ENCODE results near the gene TUB.

Gene TUB

DNA sequence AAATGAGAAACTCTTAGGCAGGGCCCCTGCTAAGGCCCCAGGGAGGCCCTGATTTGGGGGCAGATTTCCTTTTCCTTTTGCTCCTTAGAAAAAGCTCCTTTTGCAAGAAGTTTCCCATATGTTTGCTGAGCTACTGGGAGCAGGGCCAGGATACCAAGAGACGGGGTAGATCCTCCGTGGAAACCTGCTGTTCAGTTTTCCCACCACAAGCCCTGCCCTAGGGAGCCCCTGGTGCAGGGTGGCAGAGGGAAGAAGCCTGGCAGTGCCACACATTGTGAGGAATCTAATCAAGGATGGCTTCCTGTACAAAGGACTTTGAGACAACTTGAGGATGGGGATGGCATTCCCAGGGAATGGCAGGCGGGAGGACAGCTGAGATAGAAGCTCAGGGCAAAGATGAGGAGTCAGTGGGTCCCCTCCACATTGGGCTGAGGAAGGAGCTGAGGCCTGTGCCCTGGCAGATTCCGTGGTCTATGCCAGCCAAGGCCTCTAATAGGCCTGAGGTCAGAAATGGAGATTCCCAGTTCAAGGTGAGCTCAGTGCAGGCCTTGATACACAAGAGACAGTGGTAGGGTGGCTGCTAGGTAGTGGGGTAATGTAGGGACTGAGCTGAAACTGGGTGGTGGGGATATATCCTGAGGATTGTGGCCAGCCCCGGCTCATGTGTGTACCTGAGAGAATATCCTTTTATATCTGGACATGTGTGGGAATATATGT, 15.0 kb downstream of the TUB start:
- DNase-seq = no peak
- H3K9ac ChIP-seq (ENCODE audit: low read length) = no peak overlapping the region
- no peak overlapping the region for H3K4me3 ChIP-seq (ENCODE audit: low read length)

DNA sequence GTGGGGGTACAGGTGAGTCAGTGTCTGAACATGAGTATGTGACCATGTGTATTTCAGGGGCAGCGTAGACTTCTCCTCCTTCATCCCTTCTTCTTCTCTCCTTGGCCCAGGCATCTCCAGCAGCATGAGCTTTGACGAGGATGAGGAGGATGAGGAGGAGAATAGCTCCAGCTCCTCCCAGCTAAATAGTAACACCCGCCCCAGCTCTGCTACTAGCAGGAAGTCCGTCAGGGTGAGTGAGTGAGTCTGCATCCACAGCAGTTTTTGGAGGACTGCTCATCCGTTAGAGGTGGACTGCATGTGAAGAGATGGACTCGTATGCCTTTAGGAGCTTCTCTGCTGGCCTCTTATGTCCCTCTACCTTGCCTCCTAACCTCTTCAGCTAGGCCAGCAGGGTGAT, 15.6 kb downstream of the TUB start:
- Histone ChIP-seq H3K4me3 (ENCODE audit: low read length) (no peak overlapping the region), H3K9me2 (replicated peaks; ENCODE audit: insufficient read depth, low read length) (no peaks in the 10 kb centered on the region), H3K27me3 (replicated peaks; ENCODE audit: insufficient read depth, low read length) (no peaks in the 10 kb centered on the region), H3K9me3 (replicated peaks; ENCODE audit: insufficient read depth, low read length) (no peaks in the 10 kb centered on the region), H3K4me2 (ENCODE audit: low read depth, low read length) (no peak overlapping the region), H3K27ac (ENCODE audit: low read length) (no peak overlapping the region), H3K36me3 (replicated peaks; ENCODE audit: insufficient read depth, low read length) (no peaks in the 10 kb centered on the region), H3K4me1 (ENCODE audit: low read length) (no peaks in the 10 kb centered on the region), H3F3A (ENCODE audit: insufficient read depth, low read length) (no peaks in the 10 kb centered on the region), H3K79me2 (ENCODE audit: low read length) (no peaks in the 10 kb centered on the region), H2AFZ (ENCODE audit: low read length) (no peak overlapping the region), H3K9ac (ENCODE audit: low read length) (no peak overlapping the region), H4K20me1 (ENCODE audit: insufficient read depth, low read length) (no peaks in the 10 kb centered on the region)
- TF ChIP-seq EZH2 (optimal IDR thresholded peaks at IDR 0.05; ENCODE audit: low read depth, low read length) (no peak), EZH2phosphoT487 (IDR thresholded peaks at IDR 0.05; ENCODE audit: low read length) (no peak)
- TF ChIP-seq, protein P1, sequence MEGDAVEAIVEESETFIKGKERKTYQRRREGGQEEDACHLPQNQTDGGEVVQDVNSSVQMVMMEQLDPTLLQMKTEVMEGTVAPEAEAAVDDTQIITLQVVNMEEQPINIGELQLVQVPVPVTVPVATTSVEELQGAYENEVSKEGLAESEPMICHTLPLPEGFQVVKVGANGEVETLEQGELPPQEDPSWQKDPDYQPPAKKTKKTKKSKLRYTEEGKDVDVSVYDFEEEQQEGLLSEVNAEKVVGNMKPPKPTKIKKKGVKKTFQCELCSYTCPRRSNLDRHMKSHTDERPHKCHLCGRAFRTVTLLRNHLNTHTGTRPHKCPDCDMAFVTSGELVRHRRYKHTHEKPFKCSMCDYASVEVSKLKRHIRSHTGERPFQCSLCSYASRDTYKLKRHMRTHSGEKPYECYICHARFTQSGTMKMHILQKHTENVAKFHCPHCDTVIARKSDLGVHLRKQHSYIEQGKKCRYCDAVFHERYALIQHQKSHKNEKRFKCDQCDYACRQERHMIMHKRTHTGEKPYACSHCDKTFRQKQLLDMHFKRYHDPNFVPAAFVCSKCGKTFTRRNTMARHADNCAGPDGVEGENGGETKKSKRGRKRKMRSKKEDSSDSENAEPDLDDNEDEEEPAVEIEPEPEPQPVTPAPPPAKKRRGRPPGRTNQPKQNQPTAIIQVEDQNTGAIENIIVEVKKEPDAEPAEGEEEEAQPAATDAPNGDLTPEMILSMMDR (IDR thresholded peaks at IDR 0.05; ENCODE audit: low read length) = no peak
- no peak for DNase-seq

More for the DNA sequence above, 15.0 kb downstream of the TUB start:
- no peaks in the 10 kb centered on the region for H3K4me1 ChIP-seq (ENCODE audit: low read length)
- no peak overlapping the region for H3K27ac ChIP-seq (ENCODE audit: low read length)
- no peaks in the 10 kb centered on the region for H3K79me2 ChIP-seq (ENCODE audit: low read length)
- TF ChIP-seq EZH2phosphoT487 (IDR thresholded peaks at IDR 0.05; ENCODE audit: low read length) (no peak), EZH2 (optimal IDR thresholded peaks at IDR 0.05; ENCODE audit: low read depth, low read length) (no peak)
- TF ChIP-seq, protein P1 (IDR thresholded peaks at IDR 0.05; ENCODE audit: low read length) = no peak
- H3K9me3 ChIP-seq (replicated peaks; ENCODE audit: insufficient read depth, low read length) = no peaks in the 10 kb centered on the region
- H2AFZ ChIP-seq (ENCODE audit: low read length) = no peak overlapping the region
- H3K27me3 ChIP-seq (replicated peaks; ENCODE audit: insufficient read depth, low read length) = no peaks in the 10 kb centered on the region
- H3F3A ChIP-seq (ENCODE audit: insufficient read depth, low read length) = no peaks in the 10 kb centered on the region
- no peaks in the 10 kb centered on the region for H3K36me3 ChIP-seq (replicated peaks; ENCODE audit: insufficient read depth, low read length)
- no peak overlapping the region for H3K4me2 ChIP-seq (ENCODE audit: low read depth, low read length)
- H4K20me1 ChIP-seq (ENCODE audit: insufficient read depth, low read length) = no peaks in the 10 kb centered on the region
- H3K9me2 ChIP-seq (replicated peaks; ENCODE audit: insufficient read depth, low read length) = no peaks in the 10 kb centered on the region

DNA sequence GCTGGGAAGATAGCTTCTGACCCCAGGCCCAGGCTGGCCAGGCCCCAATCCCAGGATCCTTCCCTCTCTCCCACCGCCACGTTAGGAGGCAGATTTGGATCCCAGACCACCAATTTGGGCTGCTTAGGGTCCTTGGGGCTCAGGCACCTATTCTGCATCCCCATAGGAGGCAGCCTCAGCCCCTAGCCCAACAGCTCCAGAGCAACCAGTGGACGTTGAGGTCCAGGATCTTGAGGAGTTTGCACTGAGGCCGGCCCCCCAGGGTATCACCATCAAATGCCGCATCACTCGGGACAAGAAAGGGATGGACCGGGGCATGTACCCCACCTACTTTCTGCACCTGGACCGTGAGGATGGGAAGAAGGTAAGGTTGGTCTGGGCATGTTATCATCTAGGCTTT, 16.1 kb downstream of the TUB start:
- no peaks in the 10 kb centered on the region for H3K9me3 ChIP-seq (replicated peaks; ENCODE audit: insufficient read depth, low read length)
- no peaks in the 10 kb centered on the region for H3K36me3 ChIP-seq (replicated peaks; ENCODE audit: insufficient read depth, low read length)
- TF ChIP-seq, protein P1 (IDR thresholded peaks at IDR 0.05; ENCODE audit: low read length) = no peak
- no peak for TF ChIP-seq EZH2phosphoT487 (IDR thresholded peaks at IDR 0.05; ENCODE audit: low read length)
- no peak for TF ChIP-seq EZH2 (optimal IDR thresholded peaks at IDR 0.05; ENCODE audit: low read depth, low read length)
- no peak overlapping the region for H3K4me2 ChIP-seq (ENCODE audit: low read depth, low read length)
- no peaks in the 10 kb centered on the region for H3K9me2 ChIP-seq (replicated peaks; ENCODE audit: insufficient read depth, low read length)
- no peak overlapping the region for H3K27ac ChIP-seq (ENCODE audit: low read length)
- no peaks in the 10 kb centered on the region for H3F3A ChIP-seq (ENCODE audit: insufficient read depth, low read length)
- no peaks in the 10 kb centered on the region for H3K27me3 ChIP-seq (replicated peaks; ENCODE audit: insufficient read depth, low read length)
- DNase-seq = no peak
- no peaks in the 10 kb centered on the region for H3K4me1 ChIP-seq (ENCODE audit: low read length)
- H2AFZ ChIP-seq (ENCODE audit: low read length) = no peak overlapping the region
- no peak overlapping the region for H3K4me3 ChIP-seq (ENCODE audit: low read length)
- no peaks in the 10 kb centered on the region for H3K79me2 ChIP-seq (ENCODE audit: low read length)
- H3K9ac ChIP-seq (ENCODE audit: low read length) = no peak overlapping the region
- H4K20me1 ChIP-seq (ENCODE audit: insufficient read depth, low read length) = no peaks in the 10 kb centered on the region

All from MM.1S (cell line).